Thoracic aorta (tissue), 2 donors: ENCODE results near the gene WNT6. TPM values are rescaled to one million over a fixed set of nuclear protein-coding genes. Genes with fewer than 3 reads are reported as not detected.

Experiments
- ATAC-seq: fragments of 150-250 bp; one replicate; pipeline ENCODE4 v1.8.0; 2017; ENCODE audit warnings: low read depth; ENCODE audit not compliant: insufficient number of reproducible peaks, low FRiP score
- DNase-seq: peaks from one replicate; pipeline ENCODE4 v3.0.0-alpha.2; 2020; ENCODE audit warnings: low spot score
- H3K27ac ChIP-seq, 2 donors: fragments of 200-600 bp; sonication (generic); 1 replicate in 1 of 2; 2 replicates in 1 of 2; pipeline ENCODE4 v1.5.1; 2016; ENCODE audit warnings: mild to moderate bottlenecking in 2 of 2, moderate library complexity in 2 of 2
- H3K27me3 ChIP-seq: fragments of 200-600 bp; sonication (generic); replicated peaks from 2 replicates; pipeline ENCODE4 v1.6.0; 2016; ENCODE audit warnings: mild to moderate bottlenecking; ENCODE audit not compliant: insufficient read depth
- H3K36me3 ChIP-seq: fragments of 200-600 bp; sonication (generic); one replicate; pipeline ENCODE4 v1.5.1; 2016
- H3K4me1 ChIP-seq, 2 donors: fragments of 200-600 bp; sonication (generic); 1 replicate in 1 of 2; 2 replicates in 1 of 2; pipeline versions ENCODE4 v1.5.1 to v1.6.0; 2016; ENCODE audit warnings: low read depth in 2 of 2, mild to moderate bottlenecking in 1 of 2; ENCODE audit not compliant: control insufficient read depth in 1 of 2
- H3K4me3 ChIP-seq: fragments of 200-600 bp; sonication (generic); 2 replicates; pipeline ENCODE4 v1.5.1; 2016; ENCODE audit warnings: mild to moderate bottlenecking
- H3K9me3 ChIP-seq: fragments of 200-600 bp; sonication (generic); 2 replicates; pipeline ENCODE4 v1.5.1; 2016
- CTCF ChIP-seq: fragments of 200-600 bp; sonication (generic); IDR thresholded peaks from one replicate; pipeline ENCODE4 v1.5.1; 2019; ENCODE audit warnings: antibody characterized with exemption
- total RNA-seq, 2 donors: library from RNA; depleted of rRNA; stranded (reverse); fragments of >200 nt; gene quantifications; one replicate each; pipeline versions ENCODE4 v1.1.0 to v1.2.3, GENCODE V29; 2016

WNT6 gene
- total RNA-seq, 2 donors from 2014 or later, result 0.27 to 2.5 TPM

GRCh38 chr2:218888341-218888740, 28.7 kb downstream of the WNT6 start:
- DNase-seq (no peak), ATAC-seq (no peak)
- Histone ChIP-seq H3K4me3 (no peak overlapping the region), H3K9me3 (no peaks in the 10 kb centered on the region), H3K27me3 (no peaks in the 10 kb centered on the region), H3K36me3 (no peaks in the 10 kb centered on the region), H3K4me1 (peaks cover 5 to 14% of the 10 kb centered on the region in 2 donors), H3K27ac (no peak overlapping the region)
- TF ChIP-seq CTCF, result no peak

- Histone ChIP-seq H3K4me3 (no peak overlapping the region), H3K9me3 (no peaks in the 10 kb centered on the region), H3K27me3 (peaks cover under 1% of the 10 kb centered on the region), H3K4me1 (peaks cover 7 to 11% of the 10 kb centered on the region in 2 donors), H3K36me3 (no peaks in the 10 kb centered on the region), H3K27ac (no peak overlapping the region)
- ATAC-seq (no peak), DNase-seq (no peak)
- TF ChIP-seq CTCF, result no peak
Measured at GRCh38 chr2:218889937-218890336, 30.3 kb downstream of the WNT6 start.

GRCh38 chr2:218890369-218890768, 30.8 kb downstream of the WNT6 start:
- TF ChIP-seq CTCF, result no peak
- H3K36me3 ChIP-seq, result no peaks in the 10 kb centered on the region
- H3K4me3 ChIP-seq, result no peak overlapping the region
- H3K27ac ChIP-seq, result no peak overlapping the region
- ATAC-seq (no peak), DNase-seq (no peak)
- H3K9me3 ChIP-seq, result no peaks in the 10 kb centered on the region
- H3K4me1 ChIP-seq, result peaks cover 7 to 11% of the 10 kb centered on the region in 2 donors
- H3K27me3 ChIP-seq, result peaks cover 4% of the 10 kb centered on the region

- no peak for TF ChIP-seq CTCF
- ATAC-seq (no peak), DNase-seq (no peak)
- Histone ChIP-seq H3K27ac (no peak overlapping the region), H3K9me3 (no peaks in the 10 kb centered on the region), H3K4me1 (peaks cover 7 to 15% of the 10 kb centered on the region in 2 donors), H3K36me3 (no peaks in the 10 kb centered on the region), H3K4me3 (no peak overlapping the region), H3K27me3 (peaks cover 4% of the 10 kb centered on the region)
Measured at GRCh38 chr2:218891275-218892135, 31.9 kb downstream of the WNT6 start.

GRCh38 chr2:218892693-218893348, 33.2 kb downstream of the WNT6 start:
- Histone ChIP-seq H3K9me3 (no peaks in the 10 kb centered on the region), H3K4me3 (peak overlapping the region; percentile 72), H3K27ac (no peak overlapping the region), H3K27me3 (peaks cover 15% of the 10 kb centered on the region), H3K36me3 (no peaks in the 10 kb centered on the region), H3K4me1 (peaks cover 10 to 29% of the 10 kb centered on the region in 2 donors)
- ATAC-seq (no peak), DNase-seq (no peak)
- peak; percentile 24 for TF ChIP-seq CTCF
